Measurements from ENCODE around the gene TEAD2. TPM values are rescaled to one million over a fixed set of nuclear protein-coding genes. Genes with fewer than 3 reads are reported as not detected.

The TEAD2 gene
- total RNA-seq, 1 donor, result 41.3 TPM

DNA sequence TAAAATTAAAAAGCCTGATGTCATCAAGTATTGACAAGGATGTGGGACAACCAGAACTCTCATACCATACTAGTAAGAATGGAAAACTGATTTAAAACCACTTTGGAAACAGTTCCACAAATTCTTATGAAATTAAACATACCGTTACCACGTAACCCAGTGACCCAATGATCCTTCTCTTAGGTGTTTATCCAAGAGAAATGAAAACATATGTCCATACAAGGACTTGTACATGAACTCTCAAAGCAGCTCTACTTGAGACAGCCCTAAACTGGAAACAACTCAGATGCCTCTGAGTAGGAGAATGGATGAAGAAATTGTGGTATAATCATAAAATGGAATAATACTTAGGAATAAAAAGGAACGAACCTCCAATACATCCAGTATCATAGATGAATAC is 64.8 kb downstream of the TEAD2 start:
- no peak for DNase-seq (ENCODE audit: insufficient read length, low spot score, missing footprints)
- Histone ChIP-seq H4K20me1 (ENCODE audit: insufficient read depth, low read length) (peaks cover 3% of the 10 kb centered on the region), H3K27ac (ENCODE audit: low read depth, low read length) (no peak overlapping the region), H3K27me3 (ENCODE audit: insufficient read depth, low read length) (peaks cover 2% of the 10 kb centered on the region), H2AFZ (ENCODE audit: low read length) (no peak overlapping the region), H3K4me1 (ENCODE audit: insufficient read depth, low read length) (no peaks in the 10 kb centered on the region), H3K36me3 (ENCODE audit: insufficient read depth, low read length) (no peaks in the 10 kb centered on the region), H3K4me3 (ENCODE audit: insufficient read depth, low read length) (no peak overlapping the region), H3K9me3 (ENCODE audit: low read depth, low read length) (no peaks in the 10 kb centered on the region), H3K4me2 (ENCODE audit: insufficient read depth, low read length) (no peak overlapping the region), H3K79me2 (ENCODE audit: insufficient read depth, low read length) (no peaks in the 10 kb centered on the region)
- TF ChIP-seq, protein P1, sequence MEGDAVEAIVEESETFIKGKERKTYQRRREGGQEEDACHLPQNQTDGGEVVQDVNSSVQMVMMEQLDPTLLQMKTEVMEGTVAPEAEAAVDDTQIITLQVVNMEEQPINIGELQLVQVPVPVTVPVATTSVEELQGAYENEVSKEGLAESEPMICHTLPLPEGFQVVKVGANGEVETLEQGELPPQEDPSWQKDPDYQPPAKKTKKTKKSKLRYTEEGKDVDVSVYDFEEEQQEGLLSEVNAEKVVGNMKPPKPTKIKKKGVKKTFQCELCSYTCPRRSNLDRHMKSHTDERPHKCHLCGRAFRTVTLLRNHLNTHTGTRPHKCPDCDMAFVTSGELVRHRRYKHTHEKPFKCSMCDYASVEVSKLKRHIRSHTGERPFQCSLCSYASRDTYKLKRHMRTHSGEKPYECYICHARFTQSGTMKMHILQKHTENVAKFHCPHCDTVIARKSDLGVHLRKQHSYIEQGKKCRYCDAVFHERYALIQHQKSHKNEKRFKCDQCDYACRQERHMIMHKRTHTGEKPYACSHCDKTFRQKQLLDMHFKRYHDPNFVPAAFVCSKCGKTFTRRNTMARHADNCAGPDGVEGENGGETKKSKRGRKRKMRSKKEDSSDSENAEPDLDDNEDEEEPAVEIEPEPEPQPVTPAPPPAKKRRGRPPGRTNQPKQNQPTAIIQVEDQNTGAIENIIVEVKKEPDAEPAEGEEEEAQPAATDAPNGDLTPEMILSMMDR (IDR thresholded peaks at IDR 0.05; ENCODE audit: extremely low read depth, low read depth, low read length), result no peak

DNA sequence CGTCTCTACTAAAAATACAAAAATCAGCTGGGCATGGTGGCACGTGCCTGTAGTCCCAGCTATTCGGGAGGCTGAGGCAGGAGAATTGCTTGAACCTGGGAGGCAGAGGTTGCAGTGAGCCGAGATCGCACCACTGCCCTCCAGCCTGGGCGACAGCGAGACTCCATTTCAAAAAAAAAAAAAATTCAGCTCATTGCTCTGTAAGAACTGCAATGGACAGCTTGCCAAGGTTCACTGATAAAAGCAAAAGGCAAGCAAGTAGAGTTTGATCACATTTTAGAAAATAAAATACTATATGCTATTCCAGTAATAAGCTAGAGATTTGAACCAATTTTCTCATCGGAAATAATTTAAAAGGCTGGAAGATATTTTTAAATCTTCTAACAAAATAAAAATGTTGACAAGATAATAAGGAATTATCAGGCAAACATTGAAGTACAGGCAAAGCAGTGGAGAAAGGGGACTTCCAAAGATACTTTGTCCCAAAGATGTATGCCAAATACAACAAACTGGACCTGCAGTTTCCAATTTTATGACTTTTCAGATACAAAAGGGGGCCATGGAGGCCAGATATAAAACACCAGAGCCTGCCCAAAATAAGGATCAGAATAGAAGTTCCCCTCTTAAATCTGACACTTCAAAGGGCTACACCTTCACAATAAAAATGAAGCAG is 66.9 kb downstream of the TEAD2 start:
- Histone ChIP-seq H3K36me3 (ENCODE audit: insufficient read depth, low read length) (no peaks in the 10 kb centered on the region), H4K20me1 (ENCODE audit: insufficient read depth, low read length) (no peaks in the 10 kb centered on the region), H3K4me2 (ENCODE audit: insufficient read depth, low read length) (no peak overlapping the region), H3K27me3 (ENCODE audit: insufficient read depth, low read length) (peaks cover 6% of the 10 kb centered on the region), H3K9me3 (ENCODE audit: low read depth, low read length) (no peaks in the 10 kb centered on the region), H3K4me1 (ENCODE audit: insufficient read depth, low read length) (no peaks in the 10 kb centered on the region), H3K4me3 (ENCODE audit: insufficient read depth, low read length) (no peak overlapping the region), H2AFZ (ENCODE audit: low read length) (no peak overlapping the region), H3K79me2 (ENCODE audit: insufficient read depth, low read length) (no peaks in the 10 kb centered on the region), H3K27ac (ENCODE audit: low read depth, low read length) (no peak overlapping the region)
- TF ChIP-seq, protein P1 (IDR thresholded peaks at IDR 0.05; ENCODE audit: extremely low read depth, low read depth, low read length), result no peak
- no peak for DNase-seq (ENCODE audit: insufficient read length, low spot score, missing footprints)

DNA sequence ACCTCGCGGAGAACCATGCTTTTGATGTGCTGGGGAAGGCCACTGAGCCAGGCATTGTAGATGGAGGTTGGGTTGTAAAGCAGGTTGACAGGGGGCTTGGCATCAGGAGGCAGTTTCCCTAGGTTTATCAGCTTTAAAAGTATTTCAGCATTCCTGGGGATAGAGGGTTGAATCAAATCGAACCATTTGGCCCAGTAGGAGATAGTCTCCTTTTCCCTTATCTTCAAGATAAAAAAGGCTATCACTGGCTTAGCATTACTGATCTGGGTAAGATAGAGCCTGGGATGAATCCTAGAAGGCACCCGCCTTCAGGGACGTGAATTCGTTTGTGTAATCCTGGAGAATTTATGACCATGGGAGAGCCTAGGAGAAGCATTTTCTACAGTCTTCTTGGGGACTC is 67.8 kb downstream of the TEAD2 start:
- Histone ChIP-seq H4K20me1 (ENCODE audit: insufficient read depth, low read length) (no peaks in the 10 kb centered on the region), H3K4me3 (ENCODE audit: insufficient read depth, low read length) (no peak overlapping the region), H3K79me2 (ENCODE audit: insufficient read depth, low read length) (no peaks in the 10 kb centered on the region), H3K27ac (ENCODE audit: low read depth, low read length) (no peak overlapping the region), H2AFZ (ENCODE audit: low read length) (no peak overlapping the region), H3K4me2 (ENCODE audit: insufficient read depth, low read length) (no peak overlapping the region), H3K27me3 (ENCODE audit: insufficient read depth, low read length) (peaks cover 6% of the 10 kb centered on the region), H3K9me3 (ENCODE audit: low read depth, low read length) (no peaks in the 10 kb centered on the region), H3K4me1 (ENCODE audit: insufficient read depth, low read length) (no peaks in the 10 kb centered on the region), H3K36me3 (ENCODE audit: insufficient read depth, low read length) (no peaks in the 10 kb centered on the region)
- TF ChIP-seq, protein P1 (IDR thresholded peaks at IDR 0.05; ENCODE audit: extremely low read depth, low read depth, low read length), result no peak
- no peak for DNase-seq (ENCODE audit: insufficient read length, low spot score, missing footprints)

Small RNA genes within 50 kb of the gene (small RNA-seq; reads per million reads assigned to genes)
- not detected for gene MIR4324

Other genes with a start within 250 kb of the TEAD2 start
- gene LIN7B, start 248.0 kb downstream of the TEAD2 start, total RNA-seq, result 5.6 and 6.2 TPM in 2 replicates
- 0.36 TPM in 1 of 2 replicates, not detected in the other for gene C19orf73, start 243.3 kb downstream of the TEAD2 start, total RNA-seq
- 1.1 and 1.2 TPM in 2 replicates for gene PPFIA3, start 242.9 kb downstream of the TEAD2 start, total RNA-seq
- not detected in 2 replicates for gene HRC, start 207.0 kb downstream of the TEAD2 start, total RNA-seq
- gene TRPM4, start 204.6 kb downstream of the TEAD2 start, total RNA-seq, result 15.9 and 20.6 TPM in 2 replicates
- 0.72 and 1.2 TPM in 2 replicates for gene SLC6A16, start 37.2 kb downstream of the TEAD2 start, total RNA-seq
- 0.36 TPM in 1 of 2 replicates, not detected in the other for gene CD37, start 27.0 kb downstream of the TEAD2 start, total RNA-seq
- gene DKKL1, start 1.5 kb upstream of the TEAD2 start, total RNA-seq, result 0.36 TPM in 1 of 2 replicates, not detected in the other
- gene KASH5, start 25.8 kb upstream of the TEAD2 start, total RNA-seq, result not detected in 2 replicates
- gene PTH2, start 61.0 kb upstream of the TEAD2 start, total RNA-seq, result not detected in 2 replicates
- not detected in 2 replicates for gene GFY, start 63.0 kb upstream of the TEAD2 start, total RNA-seq
- gene SLC17A7, start 79.1 kb upstream of the TEAD2 start, total RNA-seq, result under 0.01 TPM in 2 replicates
- gene PIH1D1, start 89.4 kb upstream of the TEAD2 start, total RNA-seq, result 79.3 and 80.7 TPM in 2 replicates
- 26.4 and 32.7 TPM in 2 replicates for gene ALDH16A1, start 90.8 kb upstream of the TEAD2 start, total RNA-seq
- 4.3 and 6.5 TPM in 2 replicates for gene FLT3LG, start 111.8 kb upstream of the TEAD2 start, total RNA-seq
- 2,082 and 2,185 TPM in 2 replicates for gene RPL13A, start 125.2 kb upstream of the TEAD2 start, total RNA-seq
- gene RPS11, start 134.0 kb upstream of the TEAD2 start, total RNA-seq, result 2,306 and 3,079 TPM in 2 replicates
- gene FCGRT, start 150.2 kb upstream of the TEAD2 start, total RNA-seq, result 67.5 and 75.6 TPM in 2 replicates
- 346 and 377 TPM in 2 replicates for gene RCN3, start 165.6 kb upstream of the TEAD2 start, total RNA-seq
- 57.5 and 68.0 TPM in 2 replicates for gene NOSIP, start 218.1 kb upstream of the TEAD2 start, total RNA-seq
- under 0.01 and 0.29 TPM in 2 replicates for gene PRRG2, start 218.9 kb upstream of the TEAD2 start, total RNA-seq
- 2.2 and 2.9 TPM in 2 replicates for gene PRR12, start 228.8 kb upstream of the TEAD2 start, total RNA-seq

Measured in osteoblast (primary cell).